Activated CD4-positive, alpha-beta T cell treated with anti-CD3 and anti-CD28 coated beads for 36 hours (primary cell): ENCODE data around the gene NFKB1. TPM values are rescaled to one million over a fixed set of nuclear protein-coding genes. Genes with fewer than 3 reads are reported as not detected.

ENCODE experiments used
- ATAC-seq: fragments of 200-7000 bp; cut with Tn5 transposase; one replicate; pipeline ENCODE4 v1.10.0; 2021; ENCODE audit warnings: mild to moderate bottlenecking, moderate library complexity
- CTCF ChIA-PET: fragments of 350-600 bp; sonication (Branson Sonifier 250); formaldehyde crosslinking; loops from one replicate; lab custom pipeline; 2021; ENCODE audit warnings: antibody characterized with exemption; lab: Charles Lee
- POLR2A ChIA-PET: fragments of 350-600 bp; sonication (Branson Sonifier 250); formaldehyde crosslinking; loops from one replicate; lab custom pipeline; 2021; ENCODE audit warnings: antibody characterized with exemption, inconsistent platforms; lab: Charles Lee
- DNase-seq: peaks from one replicate; pipeline ENCODE4 v3.0.0-alpha.2; 2020
- H3K27ac Mint-ChIP-seq: one replicate; pipeline ENCODE4 v1.8.0; 2021; ENCODE audit warnings: mixed read lengths
- H3K27me3 Mint-ChIP-seq: one replicate; pipeline ENCODE4 v1.8.0; 2021; ENCODE audit warnings: mixed read lengths
- H3K36me3 Mint-ChIP-seq: one replicate; pipeline ENCODE4 v1.8.0; 2021; ENCODE audit warnings: low read depth, mixed read lengths
- H3K4me1 Mint-ChIP-seq: one replicate; pipeline ENCODE4 v1.8.0; 2021; ENCODE audit warnings: mixed read lengths
- H3K4me3 Mint-ChIP-seq: one replicate; pipeline ENCODE4 v1.8.0; 2021; ENCODE audit warnings: mild to moderate bottlenecking, moderate library complexity, mixed read lengths
- H3K9me3 Mint-ChIP-seq: one replicate; pipeline ENCODE4 v1.8.0; 2021; ENCODE audit warnings: low read depth, mixed read lengths
- intact Hi-C, 2 experiments: fragments of 100-400 bp; cut with DNase I in 1 of 2; cut with micrococcal nuclease in 1 of 2; formaldehyde crosslinking; loops; one replicate each; pipeline versions ENCODE4 v1.14.2 to v1.15.1; 2022 to 2024; cut with DNase I, micrococcal nuclease
- total RNA-seq, 2 experiments: library from RNA; stranded (reverse); gene quantifications; one replicate each; pipeline ENCODE4 v1.2.3, GENCODE V29; 2021

NFKB1 gene
- total RNA-seq, 2 experiments from 2014 or later, result 167 to 174 TPM

- peaks cover 72% of the 10 kb centered on the region for H3K36me3 Mint-ChIP-seq
- H3K27ac Mint-ChIP-seq, result no peak overlapping the region
- intact Hi-C loops, result no loop called here
- H3K4me3 Mint-ChIP-seq, result no peak overlapping the region
- no peaks in the 10 kb centered on the region for H3K27me3 Mint-ChIP-seq
- POLR2A ChIA-PET, result no interaction called here
- ATAC-seq (no peak), DNase-seq (no peak)
- CTCF ChIA-PET, result interaction anchor here (0.7 to 1.5 kb wide), 8 partner anchors 9 to 442 kb away, joined by 3 to 5 read pairs (median 3); no protein-coding TSS in a partner anchor
- no peaks in the 10 kb centered on the region for H3K9me3 Mint-ChIP-seq
- peaks cover 52% of the 10 kb centered on the region for H3K4me1 Mint-ChIP-seq
These were observed 42.1 kb downstream of the NFKB1 start for GRCh38 chr4:102543030-102543928.

GRCh38 chr4:102546635-102547034 lies 45.5 kb downstream of the NFKB1 start:
- H3K27me3 Mint-ChIP-seq, result no peaks in the 10 kb centered on the region
- intact Hi-C loops, result no loop called here
- peaks cover 65% of the 10 kb centered on the region for H3K36me3 Mint-ChIP-seq
- DNase-seq, result no peak
- POLR2A ChIA-PET, result no interaction called here
- H3K4me1 Mint-ChIP-seq, result peaks cover 55% of the 10 kb centered on the region
- H3K4me3 Mint-ChIP-seq, result no peak overlapping the region
- CTCF ChIA-PET, result interaction anchor here (0.6 to 1.5 kb wide), 6 partner anchors 8 to 246 kb away, joined by 3 to 4 read pairs (median 4); no protein-coding TSS in a partner anchor
- H3K9me3 Mint-ChIP-seq, result no peaks in the 10 kb centered on the region
- H3K27ac Mint-ChIP-seq, result peak overlapping the region; percentile 40
- peak; percentile 17 for ATAC-seq

GRCh38 chr4:102547973-102548372 lies 46.8 kb downstream of the NFKB1 start:
- intact Hi-C loops, result no loop called here
- no peaks in the 10 kb centered on the region for H3K27me3 Mint-ChIP-seq
- POLR2A ChIA-PET, result no interaction called here
- H3K4me1 Mint-ChIP-seq, result peaks cover 61% of the 10 kb centered on the region
- DNase-seq, result no peak
- H3K4me3 Mint-ChIP-seq, result no peak overlapping the region
- H3K9me3 Mint-ChIP-seq, result no peaks in the 10 kb centered on the region
- H3K27ac Mint-ChIP-seq, result no peak overlapping the region
- H3K36me3 Mint-ChIP-seq, result peaks cover 67% of the 10 kb centered on the region
- ATAC-seq, result no peak
- CTCF ChIA-PET, result interaction anchor here (1.0 to 1.5 kb wide), 5 partner anchors 10 to 69 kb away, joined by 3 to 4 read pairs (median 4); no protein-coding TSS in a partner anchor

GRCh38 chr4:102551958-102552565 lies 50.9 kb downstream of the NFKB1 start:
- no peak for DNase-seq
- intact Hi-C loops, result loop anchor here in 1 of 2 experiments (1.0 to 5.0 kb wide), 3 partner anchors 8 to 35 kb away; no protein-coding TSS in a partner anchor
- H3K27ac Mint-ChIP-seq, result peak overlapping the region; percentile 81
- H3K9me3 Mint-ChIP-seq, result no peaks in the 10 kb centered on the region
- POLR2A ChIA-PET, result interaction anchor here (0.6 kb wide), 1 partner anchor 524 kb away, joined by 3 read pairs; the partner anchor contains the start of gene SLC9B2
- CTCF ChIA-PET, result interaction anchor here (0.7 to 1.3 kb wide), 4 partner anchors 8 to 288 kb away, joined by 3 read pairs; no protein-coding TSS in a partner anchor
- H3K4me1 Mint-ChIP-seq, result peaks cover 50% of the 10 kb centered on the region
- peaks cover 50% of the 10 kb centered on the region for H3K36me3 Mint-ChIP-seq
- H3K4me3 Mint-ChIP-seq, result peak overlapping the region; percentile 5
- H3K27me3 Mint-ChIP-seq, result no peaks in the 10 kb centered on the region
- ATAC-seq, result no peak

GRCh38 chr4:102552781-102553180 lies 51.6 kb downstream of the NFKB1 start:
- Mint-ChIP-seq H3K27ac (peak overlapping the region; percentile 86), H3K4me1 (peaks cover 46% of the 10 kb centered on the region), H3K27me3 (no peaks in the 10 kb centered on the region), H3K4me3 (no peak overlapping the region), H3K9me3 (no peaks in the 10 kb centered on the region), H3K36me3 (peaks cover 47% of the 10 kb centered on the region)
- intact Hi-C loops, result loop anchor here in 1 of 2 experiments (1.0 to 5.0 kb wide), 3 partner anchors 8 to 35 kb away; no protein-coding TSS in a partner anchor
- ATAC-seq, result peak; percentile 38
- CTCF ChIA-PET, result interaction anchor here (0.8 kb wide), 1 partner anchor 273 kb away, joined by 3 read pairs; no protein-coding TSS in a partner anchor
- POLR2A ChIA-PET, result no interaction called here
- no peak for DNase-seq

GRCh38 chr4:102553982-102554381 lies 52.8 kb downstream of the NFKB1 start:
- no peaks in the 10 kb centered on the region for H3K27me3 Mint-ChIP-seq
- H3K4me3 Mint-ChIP-seq, result no peak overlapping the region
- DNase-seq, result no peak
- H3K36me3 Mint-ChIP-seq, result peaks cover 46% of the 10 kb centered on the region
- H3K4me1 Mint-ChIP-seq, result peaks cover 54% of the 10 kb centered on the region
- ChIA-PET CTCF (interaction anchor here (0.7 to 0.9 kb wide), 2 partner anchors 34 to 53 kb away, joined by 3 read pairs; partner anchors contain the start of gene NFKB1), POLR2A (no interaction called here)
- intact Hi-C loops, result loop anchor here in 1 of 2 experiments (5.0 kb wide), 1 partner anchor 33 kb away; no protein-coding TSS in a partner anchor
- ATAC-seq, result peak; percentile 45
- H3K27ac Mint-ChIP-seq, result peak overlapping the region; percentile 80
- no peaks in the 10 kb centered on the region for H3K9me3 Mint-ChIP-seq

- Mint-ChIP-seq H3K4me1 (peaks cover 58% of the 10 kb centered on the region), H3K27ac (no peak overlapping the region), H3K36me3 (peaks cover 48% of the 10 kb centered on the region), H3K4me3 (no peak overlapping the region), H3K27me3 (no peaks in the 10 kb centered on the region), H3K9me3 (no peaks in the 10 kb centered on the region)
- intact Hi-C loops, result loop anchor here in 1 of 2 experiments (5.0 kb wide), 1 partner anchor 33 kb away; no protein-coding TSS in a partner anchor
- DNase-seq, result no peak
- ChIA-PET CTCF (interaction anchor here (0.7 to 1.9 kb wide), 4 partner anchors 8 to 54 kb away, joined by 3 to 5 read pairs (median 3); partner anchors contain the start of gene NFKB1), POLR2A (no interaction called here)
- no peak for ATAC-seq
These were observed 53.3 kb downstream of the NFKB1 start for GRCh38 chr4:102554482-102554881.

- POLR2A ChIA-PET, result no interaction called here
- peaks cover 57% of the 10 kb centered on the region for H3K4me1 Mint-ChIP-seq
- no peaks in the 10 kb centered on the region for H3K27me3 Mint-ChIP-seq
- peaks cover 45% of the 10 kb centered on the region for H3K36me3 Mint-ChIP-seq
- DNase-seq (no peak), ATAC-seq (no peak)
- CTCF ChIA-PET, result interaction anchor here (0.9 to 1.9 kb wide), 2 partner anchors 9 to 11 kb away, joined by 3 to 5 read pairs; no protein-coding TSS in a partner anchor
- H3K9me3 Mint-ChIP-seq, result no peaks in the 10 kb centered on the region
- no peak overlapping the region for H3K27ac Mint-ChIP-seq
- H3K4me3 Mint-ChIP-seq, result no peak overlapping the region
- intact Hi-C loops, result loop anchor here in 1 of 2 experiments (5.0 kb wide), 1 partner anchor 32 kb away; no protein-coding TSS in a partner anchor
These were observed 53.8 kb downstream of the NFKB1 start for GRCh38 chr4:102554992-102555391.

GRCh38 chr4:102557636-102558035 lies 56.5 kb downstream of the NFKB1 start:
- CTCF ChIA-PET, result no interaction called here
- H3K27me3 Mint-ChIP-seq, result no peaks in the 10 kb centered on the region
- H3K4me3 Mint-ChIP-seq, result no peak overlapping the region
- H3K4me1 Mint-ChIP-seq, result peaks cover 60% of the 10 kb centered on the region
- POLR2A ChIA-PET, result no interaction called here
- intact Hi-C loops, result no loop called here
- no peaks in the 10 kb centered on the region for H3K9me3 Mint-ChIP-seq
- no peak overlapping the region for H3K27ac Mint-ChIP-seq
- ATAC-seq (no peak), DNase-seq (no peak)
- peaks cover 54% of the 10 kb centered on the region for H3K36me3 Mint-ChIP-seq

- no peaks in the 10 kb centered on the region for H3K9me3 Mint-ChIP-seq
- DNase-seq (no peak), ATAC-seq (peak; percentile 55)
- peak overlapping the region; percentile 55 for H3K4me3 Mint-ChIP-seq
- no peaks in the 10 kb centered on the region for H3K27me3 Mint-ChIP-seq
- CTCF ChIA-PET, result interaction anchor here (1.1 to 2.4 kb wide), 5 partner anchors 10 to 23 kb away, joined by 3 to 6 read pairs (median 5); no protein-coding TSS in a partner anchor
- H3K4me1 Mint-ChIP-seq, result peaks cover 70% of the 10 kb centered on the region
- intact Hi-C loops, result loop anchor here (1.0 to 5.0 kb wide), 5 partner anchors 8 to 59 kb away; partner anchors contain the start of gene NFKB1 (in 1 of the 2)
- POLR2A ChIA-PET, result interaction anchor here (0.7 kb wide), 3 partner anchors 58 to 1033 kb away, joined by 3 to 5 read pairs (median 5); no protein-coding TSS in a partner anchor
- peaks cover 55% of the 10 kb centered on the region for H3K36me3 Mint-ChIP-seq
- H3K27ac Mint-ChIP-seq, result peak overlapping the region; percentile 96
These were observed 59.0 kb downstream of the NFKB1 start for GRCh38 chr4:102560115-102560514.
